ENCODE results near the gene EFCAB6. TPM values are rescaled to one million over a fixed set of nuclear protein-coding genes. Genes with fewer than 3 reads are reported as not detected.
A peak's percentile ranks its signal among the peaks of the same experiment; 100 is the strongest.

EFCAB6 gene
- total RNA-seq, 4 donors from 2014 or later, result 1.2 to 4.0 (median 3.0) TPM

- no peak for TF ChIP-seq EP300 (IDR thresholded peaks at IDR 0.05)
- no peak for TF ChIP-seq POLR2A (IDR thresholded peaks at IDR 0.05; ENCODE audit: low read depth)
- no peak for TF ChIP-seq CTCF (IDR thresholded peaks at IDR 0.05)
- no peak for TF ChIP-seq POLR2AphosphoS5 (IDR thresholded peaks at IDR 0.05)
- Histone ChIP-seq H3K4me3 (no peak overlapping the region), H3K36me3 (no peaks in the 10 kb centered on the region), H3K27ac (replicated peaks in 1 of 4) (no peak overlapping the region), H3K4me1 (no peaks in the 10 kb centered on the region), H3K27me3 (peaks cover 0 to 3% (median 0%) of the 10 kb centered on the region in 4 donors), H3K9me3 (no peaks in the 10 kb centered on the region)
- WGBS, result 46% methylated on average over 8 of the region's 8 CpGs
- peak; percentile 91 for DNase-seq (ENCODE audit: extremely low spot score)
- intact Hi-C loops (cut with DNase I), result no loop called here
Measured at GRCh38 chr22:43567691-43568324, 244.3 kb downstream of the EFCAB6 start.

GRCh38 chr22:43566561-43567332, 245.4 kb downstream of the EFCAB6 start:
- DNase-seq (ENCODE audit: extremely low spot score), result peak; percentile 91
- TF ChIP-seq POLR2AphosphoS5 (IDR thresholded peaks at IDR 0.05) (no peak), EP300 (IDR thresholded peaks at IDR 0.05) (no peak), POLR2A (IDR thresholded peaks at IDR 0.05; ENCODE audit: low read depth) (no peak), CTCF (IDR thresholded peaks at IDR 0.05) (no peak)
- H3K36me3 ChIP-seq, result no peaks in the 10 kb centered on the region
- H3K9me3 ChIP-seq, result no peaks in the 10 kb centered on the region
- H3K27me3 ChIP-seq, result peaks cover 0 to 6% (median 0%) of the 10 kb centered on the region in 4 donors
- H3K27ac ChIP-seq (replicated peaks in 1 of 4), result no peak overlapping the region
- intact Hi-C loops (cut with DNase I), result no loop called here
- 73% methylated on average over 7 of the region's 9 CpGs for WGBS
- H3K4me1 ChIP-seq, result no peaks in the 10 kb centered on the region
- H3K4me3 ChIP-seq, result no peak overlapping the region

GRCh38 chr22:43566021-43566420, 246.1 kb downstream of the EFCAB6 start:
- H3K4me1 ChIP-seq, result no peaks in the 10 kb centered on the region
- intact Hi-C loops (cut with DNase I), result no loop called here

GRCh38 chr22:43564859-43565258, 247.2 kb downstream of the EFCAB6 start:
- H3K4me3 ChIP-seq, result no peak overlapping the region
- DNase-seq (ENCODE audit: extremely low spot score), result no peak
- peaks cover 0 to 6% (median 0%) of the 10 kb centered on the region in 4 donors for H3K27me3 ChIP-seq
- H3K9me3 ChIP-seq, result no peaks in the 10 kb centered on the region
- WGBS, result 84% methylated on average over 5 of the region's 6 CpGs
- TF ChIP-seq EP300 (IDR thresholded peaks at IDR 0.05) (no peak), CTCF (IDR thresholded peaks at IDR 0.05) (no peak), POLR2AphosphoS5 (IDR thresholded peaks at IDR 0.05) (no peak), POLR2A (IDR thresholded peaks at IDR 0.05; ENCODE audit: low read depth) (no peak)
- intact Hi-C loops (cut with DNase I), result no loop called here
- no peak overlapping the region for H3K27ac ChIP-seq (replicated peaks in 1 of 4)
- H3K36me3 ChIP-seq, result no peaks in the 10 kb centered on the region
- no peaks in the 10 kb centered on the region for H3K4me1 ChIP-seq

More at GRCh38 chr22:43566021-43566420, 246.1 kb downstream of the EFCAB6 start:
- Histone ChIP-seq H3K4me3 (no peak overlapping the region), H3K9me3 (no peaks in the 10 kb centered on the region), H3K36me3 (no peaks in the 10 kb centered on the region), H3K27ac (replicated peaks in 1 of 4) (no peak overlapping the region), H3K27me3 (peaks cover 0 to 6% (median 0%) of the 10 kb centered on the region in 4 donors)
- DNase-seq (ENCODE audit: extremely low spot score), result peak; percentile 68
- no peak for TF ChIP-seq CTCF (IDR thresholded peaks at IDR 0.05)
- TF ChIP-seq POLR2AphosphoS5 (IDR thresholded peaks at IDR 0.05), result no peak
- no peak for TF ChIP-seq POLR2A (IDR thresholded peaks at IDR 0.05; ENCODE audit: low read depth)
- no peak for TF ChIP-seq EP300 (IDR thresholded peaks at IDR 0.05)
- 79% methylated on average over 8 of the region's 9 CpGs for WGBS
